Gastrocnemius medialis (tissue), 4 donors: Measurements from ENCODE around the gene ENO1. TPM values are rescaled to one million over a fixed set of nuclear protein-coding genes. Genes with fewer than 3 reads are reported as not detected.

ENCODE experiments used
- ATAC-seq, 2 donors: fragments of 150-250 bp; one replicate each; pipeline ENCODE4 v1.9.1; 2016
- DNase-seq, 2 donors: peaks; one replicate each; pipeline ENCODE4 v3.0.0-alpha.2; 2019
- H3K27ac ChIP-seq, 4 donors: fragments of 200-600 bp; sonication (generic); 1 replicate in 1 of 4; 2 replicates in 3 of 4; pipeline ENCODE4 v1.5.1; 2016 to 2018; ENCODE audit warnings: mild to moderate bottlenecking in 2 of 4, moderate library complexity in 1 of 4
- H3K27me3 ChIP-seq, 3 donors: fragments of 200-600 bp; sonication (generic) in 2 of 3; 1 replicate in 1 of 3; 2 replicates in 2 of 3; pipeline versions ENCODE4 v1.5.1 to v1.6.0; 2016 to 2019; ENCODE audit warnings: mild to moderate bottlenecking in 1 of 3, moderate library complexity in 1 of 3
- H3K36me3 ChIP-seq, 2 donors: fragments of 200-600 bp; sonication (generic) in 1 of 2; one replicate each; pipeline ENCODE4 v1.5.1; 2017 to 2018
- H3K4me1 ChIP-seq, 2 donors: fragments of 200-600 bp; sonication (generic) in 1 of 2; one replicate each; pipeline ENCODE4 v1.5.1; 2016 to 2017; ENCODE audit warnings: mild to moderate bottlenecking in 2 of 2
- H3K4me3 ChIP-seq, 4 donors: fragments of 200-600 bp; sonication (generic) in 3 of 4; 1 replicate in 1 of 4; 2 replicates in 3 of 4; pipeline ENCODE4 v1.5.1; 2016 to 2019; ENCODE audit warnings: mild to moderate bottlenecking in 2 of 4
- H3K9me3 ChIP-seq, 3 donors: fragments of 200-600 bp; sonication (generic) in 2 of 3; 1 replicate in 1 of 3; 2 replicates in 2 of 3; pipeline ENCODE4 v1.5.1; 2016 to 2019
- CTCF ChIP-seq, 5 experiments: fragments of 450-650 bp in 3 of 5; fragments of 200-600 bp in 2 of 5; sonication (generic) in 2 of 5; IDR thresholded peaks in 4 of 5; conservative IDR thresholded peaks in 1 of 5; 1 replicate in 4 of 5; 2 replicates in 1 of 5; pipeline ENCODE4 v1.5.1; 2016 to 2019; ENCODE audit warnings: antibody characterized with exemption in 5 of 5, mild to moderate bottlenecking in 3 of 5, moderate library complexity in 3 of 5
- POLR2A ChIP-seq, 2 donors: fragments of 450-650 bp; IDR thresholded peaks; one replicate each; pipeline ENCODE4 v1.6.1; 2017; ENCODE audit warnings: antibody characterized with exemption in 2 of 2, mild to moderate bottlenecking in 2 of 2, moderate library complexity in 2 of 2
- in situ Hi-C, 4 donors: fragments of 200-750 bp; cut with MboI; loops; one replicate each; pipeline versions ENCODE4 v1.15.0 to v1.8.0; 2017; ENCODE audit warnings: low sequenced_read_pairs in 4 of 4
- intact Hi-C: fragments of 100-400 bp; cut with DNase I; formaldehyde crosslinking; loops from one replicate; pipeline ENCODE4 v1.15.1; 2023; ENCODE audit warnings: low total_unique reads
- total RNA-seq, 4 donors: library from RNA; depleted of rRNA; stranded (reverse); fragments of >200 nt; gene quantifications; one replicate each; pipeline versions ENCODE4 v1.1.0 to v1.2.3, GENCODE V29; 2016

Gene ENO1
- total RNA-seq, 4 donors from 2014 or later, result 112 to 354 (median 209) TPM

DNA sequence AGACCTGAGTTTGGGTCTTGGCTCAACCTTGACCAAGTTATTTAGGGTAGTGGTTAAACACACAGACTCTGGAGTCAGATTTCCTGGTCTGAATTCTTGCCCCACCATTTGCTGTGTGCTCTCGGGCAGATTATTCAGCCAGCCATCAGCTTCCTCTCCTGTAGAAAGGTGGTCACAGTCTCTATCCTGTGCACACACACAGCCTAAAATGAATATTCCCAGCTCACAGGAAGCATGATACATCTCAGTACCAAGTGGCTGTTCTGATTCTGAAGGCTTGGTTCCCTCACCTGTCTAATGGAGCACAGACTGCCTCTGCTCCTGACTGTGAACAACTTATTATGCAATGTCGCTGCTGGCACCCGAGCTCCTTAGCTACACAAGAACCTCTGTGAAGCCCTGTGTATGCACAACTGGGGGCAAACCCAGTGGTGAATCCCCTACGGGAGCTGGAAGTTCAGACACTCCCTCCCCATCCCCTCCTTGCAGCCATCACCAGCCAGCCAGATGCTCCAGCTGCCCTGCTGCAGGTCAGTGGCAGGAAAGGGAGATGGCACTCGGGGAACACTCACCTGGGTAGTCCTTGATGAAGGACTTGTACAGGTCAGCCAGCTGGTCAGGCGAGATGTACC is 13.7 kb downstream of the ENO1 start:
- no peak overlapping the region for H3K4me3 ChIP-seq
- H3K4me1 ChIP-seq, result peaks cover 15 to 28% of the 10 kb centered on the region in 2 donors
- no peak for ATAC-seq
- no peak for TF ChIP-seq POLR2A (IDR thresholded peaks at IDR 0.05)
- no peak for TF ChIP-seq CTCF (IDR thresholded peaks at IDR 0.05 in 4 of 5, conservative IDR thresholded peaks at IDR 0.05 in 1 of 5)
- no peaks in the 10 kb centered on the region for H3K27me3 ChIP-seq
- in situ Hi-C loops, result loop anchor here in 1 of 4 donors (25.0 kb wide), 1 partner anchor 122 kb away; no protein-coding TSS in a partner anchor
- intact Hi-C loops, result no loop called here
- no peaks in the 10 kb centered on the region for H3K9me3 ChIP-seq
- no peak for DNase-seq
- H3K27ac ChIP-seq, result peak overlapping the region in 3 of 4 donors; percentile 6 to 49 (median 46)
- H3K36me3 ChIP-seq, result peaks cover 6 to 100% of the 10 kb centered on the region in 2 donors

DNA sequence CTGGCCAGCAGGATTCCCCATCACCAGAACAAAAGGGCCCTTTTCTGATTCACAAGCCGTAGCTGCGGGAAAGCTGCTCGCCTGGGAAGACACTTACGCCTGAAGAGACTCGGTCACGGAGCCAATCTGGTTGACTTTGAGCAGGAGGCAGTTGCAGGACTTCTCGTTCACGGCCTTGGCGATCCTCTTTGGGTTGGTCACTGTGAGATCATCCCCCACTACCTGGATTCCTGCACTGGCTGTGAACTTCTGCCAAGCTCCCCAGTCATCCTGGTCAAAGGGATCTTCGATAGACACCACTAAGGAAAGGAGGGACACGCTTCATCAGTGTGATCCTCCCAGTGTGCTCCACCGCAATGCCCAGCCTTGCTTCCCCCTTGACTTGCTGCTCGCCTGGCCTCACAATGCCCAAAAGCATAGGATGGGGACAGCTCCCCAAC is 14.7 kb downstream of the ENO1 start:
- intact Hi-C loops (no loop called here), in situ Hi-C loops (loop anchor here in 1 of 4 donors (25.0 kb wide), 1 partner anchor 123 kb away; no protein-coding TSS in a partner anchor)
- Histone ChIP-seq H3K9me3 (no peaks in the 10 kb centered on the region), H3K4me1 (peaks cover 15 to 37% of the 10 kb centered on the region in 2 donors), H3K36me3 (peaks cover 6 to 97% of the 10 kb centered on the region in 2 donors), H3K27me3 (no peaks in the 10 kb centered on the region), H3K4me3 (no peak overlapping the region), H3K27ac (no peak overlapping the region)
- ATAC-seq, result no peak
- no peak for DNase-seq
- TF ChIP-seq CTCF (IDR thresholded peaks at IDR 0.05 in 4 of 5, conservative IDR thresholded peaks at IDR 0.05 in 1 of 5) (no peak), POLR2A (IDR thresholded peaks at IDR 0.05) (no peak)

DNA sequence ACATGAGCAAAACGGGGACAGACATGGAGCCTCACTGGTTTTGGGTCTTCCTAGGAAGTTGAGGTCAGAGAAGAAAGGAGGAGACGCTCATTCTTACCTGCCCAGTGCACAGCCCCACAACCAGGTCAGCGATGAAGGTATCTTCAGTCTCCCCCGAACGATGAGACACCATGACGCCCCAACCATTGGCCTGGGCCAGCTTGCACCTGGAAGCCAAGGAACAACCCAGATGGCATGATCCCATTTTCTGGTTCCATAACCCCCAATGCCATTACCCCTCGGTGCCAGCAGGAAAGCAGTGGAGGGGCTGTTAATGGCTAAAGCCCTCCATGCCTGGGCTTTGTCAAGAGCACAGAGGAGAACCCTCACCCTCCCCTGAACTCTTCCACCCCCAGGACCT is 15.3 kb downstream of the ENO1 start:
- no peak for TF ChIP-seq POLR2A (IDR thresholded peaks at IDR 0.05)
- TF ChIP-seq CTCF (IDR thresholded peaks at IDR 0.05 in 4 of 5, conservative IDR thresholded peaks at IDR 0.05 in 1 of 5), result no peak
- no peak for ATAC-seq
- H3K27ac ChIP-seq, result no peak overlapping the region
- intact Hi-C loops, result no loop called here
- no peaks in the 10 kb centered on the region for H3K27me3 ChIP-seq
- DNase-seq, result no peak
- in situ Hi-C loops, result loop anchor here in 1 of 4 donors (25.0 kb wide), 1 partner anchor 124 kb away; no protein-coding TSS in a partner anchor
- H3K4me1 ChIP-seq, result peaks cover 15 to 44% of the 10 kb centered on the region in 2 donors
- H3K4me3 ChIP-seq, result no peak overlapping the region
- H3K9me3 ChIP-seq, result no peaks in the 10 kb centered on the region
- peaks cover 6 to 97% of the 10 kb centered on the region in 2 donors for H3K36me3 ChIP-seq

- H3K27ac ChIP-seq, result peak overlapping the region in 1 of 4 donors; percentile 6
- TF ChIP-seq CTCF (IDR thresholded peaks at IDR 0.05 in 4 of 5, conservative IDR thresholded peaks at IDR 0.05 in 1 of 5) (peak in 3 of 5 experiments; percentile 26 to 44 (median 43)), POLR2A (IDR thresholded peaks at IDR 0.05) (no peak)
- in situ Hi-C loops (loop anchor here in 1 of 4 donors (25.0 kb wide), 1 partner anchor 125 kb away; no protein-coding TSS in a partner anchor), intact Hi-C loops (no loop called here)
- DNase-seq, result no peak
- no peak for ATAC-seq
- H3K4me1 ChIP-seq, result peaks cover 15 to 49% of the 10 kb centered on the region in 2 donors
- H3K4me3 ChIP-seq, result no peak overlapping the region
- H3K27me3 ChIP-seq, result no peaks in the 10 kb centered on the region
- H3K9me3 ChIP-seq, result no peaks in the 10 kb centered on the region
- peaks cover 6 to 97% of the 10 kb centered on the region in 2 donors for H3K36me3 ChIP-seq
These were observed 16.0 kb downstream of the ENO1 start for GRCh38 chr1:8862528-8862927.
